ENCODE data around the gene RXFP4. TPM values are rescaled to one million over a fixed set of nuclear protein-coding genes. Genes with fewer than 3 reads are reported as not detected.

RXFP4 gene
- total and polyA plus RNA-seq, 2 donors from 2014 or later, result 0.32 TPM; not detected in 1

GRCh38 chr1:155934936-155935590 lies 6.4 kb upstream of the RXFP4 start:
- TF ChIP-seq CTCF (IDR thresholded peaks at IDR 0.05; ENCODE audit: borderline replicate concordance, extremely low read depth, insufficient read depth), result no peak
- Histone ChIP-seq H3K36me3 (ENCODE audit: control insufficient read depth in 2 of 3, insufficient read depth in 3 of 3, low read length in 3 of 3) (peaks cover 2 to 16% (median 3%) of the 10 kb centered on the region in 3 donors), H3K4me1 (ENCODE audit: control insufficient read depth in 2 of 3, insufficient read depth in 2 of 3, low read depth in 1 of 3, low read length in 3 of 3) (peaks cover 3 to 24% (median 13%) of the 10 kb centered on the region in 3 donors), H3K9ac (ENCODE audit: low read length in 3 of 3) (peak overlapping the region in 2 of 3 donors; percentile 88 to 96), H3K4me3 (ENCODE audit: low read length in 3 of 3) (peak overlapping the region; percentile 75 to 98 (median 82)), H3K27ac (ENCODE audit: low read depth in 2 of 2, low read length in 2 of 2) (peak overlapping the region; percentile 88 to 96), H3K27me3 (ENCODE audit: control insufficient read depth, insufficient read depth, low read length) (no peaks in the 10 kb centered on the region), H3K9me3 (ENCODE audit: control insufficient read depth in 2 of 3, insufficient read depth in 1 of 3, low read length in 3 of 3) (no peaks in the 10 kb centered on the region)
- intact Hi-C loops (cut with DNase I), result no loop called here
- FAIRE-seq, result no peak
- DNase-seq, result peak in 4 of 5 donors; percentile 62 to 86 (median 76)

- peak; percentile 74 for TF ChIP-seq CTCF (IDR thresholded peaks at IDR 0.05; ENCODE audit: borderline replicate concordance, extremely low read depth, insufficient read depth)
- FAIRE-seq (peak; percentile 21), DNase-seq (peak in 3 of 5 donors; percentile 59 to 89 (median 85))
- H3K4me3 ChIP-seq (ENCODE audit: low read length in 3 of 3), result no peak overlapping the region
- no peaks in the 10 kb centered on the region for H3K27me3 ChIP-seq (ENCODE audit: control insufficient read depth, insufficient read depth, low read length)
- no peaks in the 10 kb centered on the region for H3K36me3 ChIP-seq (ENCODE audit: control insufficient read depth in 2 of 3, insufficient read depth in 3 of 3, low read length in 3 of 3)
- H3K27ac ChIP-seq (ENCODE audit: low read depth in 2 of 2, low read length in 2 of 2), result peak overlapping the region in 1 of 2 donors; percentile 67
- intact Hi-C loops (cut with DNase I), result no loop called here
- H3K9ac ChIP-seq (ENCODE audit: low read length in 3 of 3), result no peak overlapping the region
- no peaks in the 10 kb centered on the region for H3K9me3 ChIP-seq (ENCODE audit: control insufficient read depth in 2 of 3, insufficient read depth in 1 of 3, low read length in 3 of 3)
- H3K4me1 ChIP-seq (ENCODE audit: control insufficient read depth in 2 of 3, insufficient read depth in 2 of 3, low read depth in 1 of 3, low read length in 3 of 3), result peaks cover 3 to 34% (median 24%) of the 10 kb centered on the region in 3 donors
Measured at GRCh38 chr1:155938220-155938627, 3.2 kb upstream of the RXFP4 start.

- Histone ChIP-seq H3K36me3 (ENCODE audit: control insufficient read depth in 2 of 3, insufficient read depth in 3 of 3, low read length in 3 of 3) (no peaks in the 10 kb centered on the region), H3K27ac (ENCODE audit: low read depth in 2 of 2, low read length in 2 of 2) (peak overlapping the region; percentile 90 to 95), H3K9ac (ENCODE audit: low read length in 3 of 3) (peak overlapping the region in 2 of 3 donors; percentile 54 to 56), H3K4me3 (ENCODE audit: low read length in 3 of 3) (peak overlapping the region in 1 of 3 donors; percentile 40), H3K4me1 (ENCODE audit: control insufficient read depth in 2 of 3, insufficient read depth in 2 of 3, low read depth in 1 of 3, low read length in 3 of 3) (peaks cover 3 to 32% (median 24%) of the 10 kb centered on the region in 3 donors), H3K27me3 (ENCODE audit: control insufficient read depth, insufficient read depth, low read length) (no peaks in the 10 kb centered on the region), H3K9me3 (ENCODE audit: control insufficient read depth in 2 of 3, insufficient read depth in 1 of 3, low read length in 3 of 3) (no peaks in the 10 kb centered on the region)
- no peak for FAIRE-seq
- no peak for TF ChIP-seq CTCF (IDR thresholded peaks at IDR 0.05; ENCODE audit: borderline replicate concordance, extremely low read depth, insufficient read depth)
- DNase-seq, result peak in 4 of 5 donors; percentile 23 to 84 (median 51)
- intact Hi-C loops (cut with DNase I), result loop anchor here (5.0 kb wide), 1 partner anchor 47 kb away; no protein-coding TSS in a partner anchor
Measured at GRCh38 chr1:155940482-155940992, 901 bp upstream of the RXFP4 start.
